ENCODE data around the gene PID1.

DNA sequence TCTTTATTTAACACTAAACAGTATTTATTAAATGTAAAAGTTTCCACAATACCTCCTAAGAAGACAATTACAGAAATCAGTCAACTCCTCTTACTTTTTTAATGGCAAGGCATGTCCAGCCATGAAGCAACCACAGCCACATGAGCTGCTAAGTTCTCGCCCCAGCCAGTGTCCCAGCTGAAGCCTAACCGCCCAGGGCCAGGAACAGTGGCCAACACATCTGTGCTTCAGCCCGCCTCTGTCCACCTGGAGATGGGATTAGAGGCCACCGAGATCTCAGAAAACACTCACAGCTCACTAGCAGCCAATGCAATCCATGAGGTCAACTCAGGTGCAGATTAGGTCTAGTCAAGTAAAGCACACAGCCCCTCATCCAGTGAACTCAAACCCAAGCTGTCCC is 40.2 kb downstream of the PID1 start:
- TF ChIP-seq, protein P1, sequence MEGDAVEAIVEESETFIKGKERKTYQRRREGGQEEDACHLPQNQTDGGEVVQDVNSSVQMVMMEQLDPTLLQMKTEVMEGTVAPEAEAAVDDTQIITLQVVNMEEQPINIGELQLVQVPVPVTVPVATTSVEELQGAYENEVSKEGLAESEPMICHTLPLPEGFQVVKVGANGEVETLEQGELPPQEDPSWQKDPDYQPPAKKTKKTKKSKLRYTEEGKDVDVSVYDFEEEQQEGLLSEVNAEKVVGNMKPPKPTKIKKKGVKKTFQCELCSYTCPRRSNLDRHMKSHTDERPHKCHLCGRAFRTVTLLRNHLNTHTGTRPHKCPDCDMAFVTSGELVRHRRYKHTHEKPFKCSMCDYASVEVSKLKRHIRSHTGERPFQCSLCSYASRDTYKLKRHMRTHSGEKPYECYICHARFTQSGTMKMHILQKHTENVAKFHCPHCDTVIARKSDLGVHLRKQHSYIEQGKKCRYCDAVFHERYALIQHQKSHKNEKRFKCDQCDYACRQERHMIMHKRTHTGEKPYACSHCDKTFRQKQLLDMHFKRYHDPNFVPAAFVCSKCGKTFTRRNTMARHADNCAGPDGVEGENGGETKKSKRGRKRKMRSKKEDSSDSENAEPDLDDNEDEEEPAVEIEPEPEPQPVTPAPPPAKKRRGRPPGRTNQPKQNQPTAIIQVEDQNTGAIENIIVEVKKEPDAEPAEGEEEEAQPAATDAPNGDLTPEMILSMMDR (IDR thresholded peaks at IDR 0.05) = no peak
- no peak for TF ChIP-seq POLR2AphosphoS5 (IDR thresholded peaks at IDR 0.05)
- no peak for TF ChIP-seq POLR2A (IDR thresholded peaks at IDR 0.05)

Measured in sigmoid colon (tissue), 4 donors.